OCI-LY1 (cell line): ENCODE results near the gene IKBKG.

Experiments used
- EZH2 ChIP-seq: fragments of 200-600 bp; sonication (generic), shearing (Covaris generic); IDR thresholded peaks from 2 replicates; pipeline ENCODE4 v1.8.0; 2017; ENCODE audit warnings: borderline replicate concordance, mixed run types, mild to moderate bottlenecking, antibody characterized with exemption, low read length, moderate library complexity, mixed read lengths
- TF ChIP-seq, protein P1 (sequence below): fragments of 200-600 bp; sonication (generic), shearing (Covaris generic); IDR thresholded peaks from 2 replicates; pipeline ENCODE4 v1.5.1; 2017; ENCODE audit warnings: mild to moderate bottlenecking, antibody characterized with exemption, low read length, moderate library complexity, mixed read lengths

DNA sequence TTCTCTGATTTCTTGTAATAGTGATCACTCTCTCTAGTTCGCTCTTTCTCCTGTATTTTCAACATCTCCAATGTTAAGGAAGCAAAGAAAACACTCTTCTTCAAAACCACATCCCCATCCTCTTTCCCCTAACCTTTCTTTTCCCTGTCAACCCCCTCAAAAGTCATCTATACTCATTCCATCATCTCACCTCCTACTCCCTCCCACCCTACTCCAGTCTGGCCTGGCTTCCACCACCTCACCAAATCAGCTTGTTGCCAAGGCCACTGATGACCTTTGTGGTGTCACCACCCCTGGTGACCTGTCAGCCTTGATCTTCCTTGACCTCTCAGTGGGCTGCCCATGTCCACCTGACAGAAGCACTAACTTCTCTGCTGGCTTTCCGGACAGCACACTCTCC is 33.7 kb upstream of the IKBKG start:
- TF ChIP-seq, protein P1, sequence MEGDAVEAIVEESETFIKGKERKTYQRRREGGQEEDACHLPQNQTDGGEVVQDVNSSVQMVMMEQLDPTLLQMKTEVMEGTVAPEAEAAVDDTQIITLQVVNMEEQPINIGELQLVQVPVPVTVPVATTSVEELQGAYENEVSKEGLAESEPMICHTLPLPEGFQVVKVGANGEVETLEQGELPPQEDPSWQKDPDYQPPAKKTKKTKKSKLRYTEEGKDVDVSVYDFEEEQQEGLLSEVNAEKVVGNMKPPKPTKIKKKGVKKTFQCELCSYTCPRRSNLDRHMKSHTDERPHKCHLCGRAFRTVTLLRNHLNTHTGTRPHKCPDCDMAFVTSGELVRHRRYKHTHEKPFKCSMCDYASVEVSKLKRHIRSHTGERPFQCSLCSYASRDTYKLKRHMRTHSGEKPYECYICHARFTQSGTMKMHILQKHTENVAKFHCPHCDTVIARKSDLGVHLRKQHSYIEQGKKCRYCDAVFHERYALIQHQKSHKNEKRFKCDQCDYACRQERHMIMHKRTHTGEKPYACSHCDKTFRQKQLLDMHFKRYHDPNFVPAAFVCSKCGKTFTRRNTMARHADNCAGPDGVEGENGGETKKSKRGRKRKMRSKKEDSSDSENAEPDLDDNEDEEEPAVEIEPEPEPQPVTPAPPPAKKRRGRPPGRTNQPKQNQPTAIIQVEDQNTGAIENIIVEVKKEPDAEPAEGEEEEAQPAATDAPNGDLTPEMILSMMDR = no peak
- no peak for TF ChIP-seq EZH2
